Testis (tissue), 3 donors: ENCODE results near the gene BIK. TPM values are rescaled to one million over a fixed set of nuclear protein-coding genes. Genes with fewer than 3 reads are reported as not detected.

Experiments
- DNase-seq: peaks from one replicate; pipeline ENCODE4 v3.0.0-alpha.2; 2019
- H3K27ac ChIP-seq, 2 donors: fragments of 200-600 bp; sonication (generic); one replicate each; pipeline ENCODE4 v1.5.1; 2019
- H3K27me3 ChIP-seq: fragments of 200-600 bp; sonication (generic); one replicate; pipeline ENCODE4 v1.5.1; 2019
- H3K36me3 ChIP-seq: fragments of 200-600 bp; sonication (generic); one replicate; pipeline ENCODE4 v1.5.1; 2017; ENCODE audit warnings: low read depth; ENCODE audit errors: missing control alignments
- H3K4me1 ChIP-seq: fragments of 200-600 bp; sonication (generic); one replicate; pipeline ENCODE4 v1.5.1; 2019
- H3K4me3 ChIP-seq, 2 donors: fragments of 200-600 bp; sonication (generic); one replicate each; pipeline ENCODE4 v1.5.1; 2017 to 2019
- H3K9me3 ChIP-seq: fragments of 200-600 bp; sonication (generic); one replicate; pipeline ENCODE4 v1.5.1; 2017
- CTCF ChIP-seq, 3 experiments: fragments of 450-650 bp in 2 of 3; fragments of 200-600 bp in 1 of 3; sonication (generic) in 1 of 3; IDR thresholded peaks; one replicate each; pipeline ENCODE4 v1.5.1; 2016 to 2019; ENCODE audit warnings: antibody characterized with exemption in 3 of 3, mild to moderate bottlenecking in 2 of 3, moderate library complexity in 1 of 3
- POLR2A ChIP-seq: fragments of 450-650 bp; IDR thresholded peaks from one replicate; pipeline ENCODE4 v1.6.1; 2017; ENCODE audit warnings: antibody characterized with exemption, mild to moderate bottlenecking, moderate library complexity
- WGBS, 2 donors: methylation state at CpG; one replicate each; pipeline ENCODE4 v1.1.5; 2018; 5-methylcytosine and 5-hydroxymethylcytosine counted together
- intact Hi-C: fragments of 100-400 bp; cut with DNase I; formaldehyde crosslinking; loops from one replicate; pipeline ENCODE4 v1.15.1; 2023; ENCODE audit warnings: low total_unique reads
- polyA plus RNA-seq: library from polyadenylated mRNA; stranded (reverse); fragments of 350-450 nt; fragmentation: Illumina TruSeq; extraction: RNeasy Lipid Tissue Mini Kit (QIAGEN cat#74804); gene quantifications from one replicate; pipeline ENCODE4 v1.2.3, GENCODE V29; 2014; ENCODE audit warnings: low read depth, low replicate concordance; ENCODE audit not compliant: insufficient read depth
- total RNA-seq, 2 donors: library from RNA; depleted of rRNA; stranded (reverse); fragments of >200 nt; gene quantifications; one replicate each; pipeline ENCODE4 v1.2.3, GENCODE V29; 2016

Gene BIK
- total and polyA plus RNA-seq, 3 donors from 2014 or later, result 2.5 to 9.6 (median 7.2) TPM

- H3K36me3 ChIP-seq, result no peaks in the 10 kb centered on the region
- H3K4me3 ChIP-seq, result no peak overlapping the region
- H3K4me1 ChIP-seq, result peaks cover 9% of the 10 kb centered on the region
- 87 to 95% methylated on average over 8 to 12 of the region's 12 CpGs for WGBS, 2 donors
- no peaks in the 10 kb centered on the region for H3K9me3 ChIP-seq
- no peak overlapping the region for H3K27ac ChIP-seq
- TF ChIP-seq CTCF (IDR thresholded peaks at IDR 0.05) (no peak), POLR2A (no peak)
- no peak for DNase-seq
- no peaks in the 10 kb centered on the region for H3K27me3 ChIP-seq
- intact Hi-C loops, result no loop called here
These were observed 45.9 kb downstream of the BIK start for GRCh38 chr22:43156413-43156812.

- intact Hi-C loops, result no loop called here
- Histone ChIP-seq H3K27me3 (no peaks in the 10 kb centered on the region), H3K4me1 (no peaks in the 10 kb centered on the region), H3K36me3 (no peaks in the 10 kb centered on the region), H3K27ac (no peak overlapping the region), H3K9me3 (no peaks in the 10 kb centered on the region), H3K4me3 (no peak overlapping the region)
- TF ChIP-seq CTCF (IDR thresholded peaks at IDR 0.05), result no peak
- TF ChIP-seq POLR2A, result no peak
- DNase-seq, result no peak
- 78 to 83% methylated on average over 6 to 9 of the region's 9 CpGs for WGBS, 2 donors
These were observed 47.5 kb downstream of the BIK start for GRCh38 chr22:43157874-43158546.

- whole genome bisulfite sequencing, 2 donors, result 88 to 94% methylated on average over 10 to 24 of the region's 24 CpGs
- no peak for DNase-seq
- Histone ChIP-seq H3K9me3 (no peaks in the 10 kb centered on the region), H3K4me3 (no peak overlapping the region), H3K27ac (no peak overlapping the region), H3K36me3 (no peaks in the 10 kb centered on the region), H3K27me3 (no peaks in the 10 kb centered on the region), H3K4me1 (peaks cover 7% of the 10 kb centered on the region)
- TF ChIP-seq POLR2A, result no peak
- no peak for TF ChIP-seq CTCF (IDR thresholded peaks at IDR 0.05)
- intact Hi-C loops, result no loop called here
These were observed 48.4 kb downstream of the BIK start for GRCh38 chr22:43158778-43159483.

GRCh38 chr22:43159484-43160178 is 49.1 kb downstream of the BIK start:
- H3K4me3 ChIP-seq, result no peak overlapping the region
- WGBS, 2 donors, result 76 to 80% methylated on average over 1 to 18 of the region's 18 CpGs
- no peak for TF ChIP-seq CTCF (IDR thresholded peaks at IDR 0.05)
- TF ChIP-seq POLR2A, result no peak
- intact Hi-C loops, result no loop called here
- no peaks in the 10 kb centered on the region for H3K9me3 ChIP-seq
- H3K27me3 ChIP-seq, result no peaks in the 10 kb centered on the region
- H3K36me3 ChIP-seq, result no peaks in the 10 kb centered on the region
- H3K4me1 ChIP-seq, result peaks cover 12% of the 10 kb centered on the region
- H3K27ac ChIP-seq, result no peak overlapping the region
- no peak for DNase-seq
